GM12878 (cell line): ENCODE measurements around the gene IGF2R. TPM values are rescaled to one million over a fixed set of nuclear protein-coding genes. Genes with fewer than 3 reads are reported as not detected.

Experiments used
- ATF3 ChIP-seq: IDR thresholded peaks from 2 replicates; pipeline ENCODE4 v1.6.1; 2011; ENCODE audit warnings: low read depth, mild to moderate bottlenecking, low read length, moderate library complexity, borderline replicate concordance; ENCODE audit errors: extremely low read depth
- BMI1 ChIP-seq: fragments of 450-650 bp; IDR thresholded peaks from 2 replicates; pipeline ENCODE4 v1.6.1; 2016; ENCODE audit warnings: mild to moderate bottlenecking, moderate library complexity, borderline replicate concordance
- HDGF ChIP-seq: fragments of 450-650 bp; IDR thresholded peaks from 2 replicates; pipeline ENCODE4 v1.6.1; 2016; ENCODE audit warnings: antibody characterized with exemption
- IRF3 ChIP-seq: fragments of 450-650 bp; IDR thresholded peaks from 2 replicates; pipeline ENCODE4 v1.6.1; 2014; ENCODE audit warnings: mild to moderate bottlenecking
- NFYA ChIP-seq: IDR thresholded peaks from 2 replicates; pipeline ENCODE4 v1.6.1; 2011; ENCODE audit warnings: low read depth, mild to moderate bottlenecking, low read length, improper control_type of control experiment, borderline replicate concordance
- NFYB ChIP-seq: IDR thresholded peaks from 2 replicates; pipeline ENCODE4 v1.6.1; 2011; ENCODE audit warnings: low read depth, mild to moderate bottlenecking, low read length, improper control_type of control experiment, moderate library complexity; ENCODE audit not compliant: insufficient read depth
- SKIL ChIP-seq: fragments of 450-650 bp; IDR thresholded peaks from 2 replicates; pipeline ENCODE4 v1.6.1; 2017; ENCODE audit warnings: mild to moderate bottlenecking, low read depth, inconsistent platforms; ENCODE audit not compliant: poor library complexity, severe bottlenecking
- ZBTB4 ChIP-seq: fragments of 450-650 bp; formaldehyde crosslinking; IDR thresholded peaks from 2 replicates; pipeline ENCODE4 v1.4.0; 2022; ENCODE audit warnings: mild to moderate bottlenecking, moderate library complexity
- ZBTB40 ChIP-seq: fragments of 450-650 bp; IDR thresholded peaks from 2 replicates; pipeline ENCODE4 v1.6.1; 2016; ENCODE audit warnings: mild to moderate bottlenecking, moderate library complexity, borderline replicate concordance
- ZNF622 ChIP-seq: fragments of 450-650 bp; IDR thresholded peaks from 2 replicates; pipeline ENCODE4 v1.6.1; 2017; ENCODE audit warnings: mild to moderate bottlenecking, inconsistent platforms
- polyA plus RNA-seq, 11 experiments: library from polyadenylated mRNA; depleted of rRNA in 4 of 11; unstranded in 6 of 11; stranded (reverse) in 5 of 11; fragments of >200 nt; fragmentation: Nextera tagmentation in 4 of 11; fragmentation: Illumina TruSeq in 1 of 11; extraction: Ambion mirVana in 4 of 11; extraction: Trizol in 1 of 11; gene quantifications; 1 replicate in 1 of 11; 2 replicates in 10 of 11; pipeline versions ENCODE4 v1.2.1 to v1.2.3, GENCODE V29; 2011 to 2016; ENCODE audit warnings: inconsistent platforms in 2 of 11, missing spikeins in 2 of 11, low read depth in 1 of 11
- total RNA-seq, 4 experiments: library from RNA; depleted of rRNA in 3 of 4; stranded (reverse); fragments of >200 nt in 3 of 4; fragmentation: Illumina TruSeq in 1 of 4; extraction: Trizol in 1 of 4; gene quantifications; 2 replicates each; pipeline versions ENCODE4 v1.2.1 to v1.2.3, GENCODE V29; 2013 to 2021

Gene IGF2R
- total and polyA plus RNA-seq, 10 of the 15 experiments (the other 5 are each of a cell fraction or from before 2014, with no cell fraction given) = 1.00 to 40.1 (median 16.8) TPM

- TF ChIP-seq NFYA (no peak), ZBTB4 (CRISPR knock-in tag) (no peak), ATF3 (no peak), NFYB (no peak), ZNF622 (no peak), HDGF (no peak), IRF3 (no peak), ZBTB40 (no peak), SKIL (no peak), BMI1 (no peak)
Measured at GRCh38 chr6:159977255-159977903, 8.5 kb downstream of the IGF2R start (continued).
